ENCODE data around the gene ZNF324. TPM values are rescaled to one million over a fixed set of nuclear protein-coding genes. Genes with fewer than 3 reads are reported as not detected.

Gene ZNF324
- total RNA-seq, 4 donors from 2014 or later, result 12.9 to 21.8 (median 15.6) TPM

DNA sequence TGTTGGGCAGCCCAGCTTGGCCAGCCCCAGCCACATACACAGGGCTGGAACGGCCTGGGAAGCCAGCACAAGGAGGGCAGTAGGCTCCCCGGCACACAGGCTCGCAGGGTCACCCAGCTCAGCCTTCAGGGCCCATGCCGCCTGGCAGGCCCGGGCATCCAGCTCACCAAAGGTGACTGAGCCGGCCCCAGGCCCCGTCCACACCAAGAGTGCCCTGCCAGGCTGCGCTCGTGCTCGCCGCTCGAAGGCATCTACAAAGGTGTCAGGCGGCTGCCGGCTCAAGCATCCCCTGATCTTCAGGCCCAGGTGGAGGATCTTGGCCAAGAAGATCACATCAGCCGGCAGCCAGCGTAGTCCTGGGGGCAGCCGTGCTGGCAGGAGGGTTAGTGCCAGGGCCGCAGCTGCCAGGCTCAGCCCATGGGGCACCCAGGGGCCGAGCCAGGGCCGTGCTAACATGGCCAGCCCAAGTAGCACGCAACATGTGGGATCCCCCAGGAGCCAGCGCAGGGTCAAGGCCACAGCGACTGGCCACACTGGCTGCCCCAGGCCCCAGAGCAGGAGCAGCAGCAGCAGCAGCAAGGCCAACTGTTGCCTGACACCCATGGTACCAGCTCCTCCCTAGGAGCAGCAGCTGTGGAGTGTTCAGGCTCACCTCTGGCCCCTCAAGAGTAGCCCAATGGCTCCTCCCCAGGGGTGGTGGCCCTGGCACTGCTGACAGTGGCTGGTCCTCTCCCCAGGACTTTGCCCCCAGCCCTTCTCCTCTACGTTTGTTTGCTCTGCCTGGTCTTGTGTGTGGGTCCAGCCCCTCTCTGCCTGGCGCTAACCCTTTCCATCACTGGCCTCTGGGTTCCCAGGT, 44.7 kb downstream of the ZNF324 start, which contains the start of gene SLC27A5:
Gene SLC27A5 (minus strand): TSS at position 640 of the 856 bp plus-strand sequence. CDS start 37 bp downstream, at position 603.
- Histone ChIP-seq H3K36me3 (peaks cover 6 to 28% (median 18%) of the 10 kb centered on the region in 4 donors), H3K4me3 (no peak within 1 kb of the TSS), H3K27ac (replicated peaks in 1 of 4) (no peak within 1 kb of the TSS), H3K27me3 (no peaks in the 10 kb centered on the region), H3K4me1 (peaks cover 26 to 35% (median 34%) of the 10 kb centered on the region in 4 donors), H3K9me3 (no peaks in the 10 kb centered on the region)
- intact Hi-C loops (cut with DNase I), result no loop called here
- no peak for TF ChIP-seq POLR2A (IDR thresholded peaks at IDR 0.05; ENCODE audit: low read depth)
- TF ChIP-seq, protein P1, sequence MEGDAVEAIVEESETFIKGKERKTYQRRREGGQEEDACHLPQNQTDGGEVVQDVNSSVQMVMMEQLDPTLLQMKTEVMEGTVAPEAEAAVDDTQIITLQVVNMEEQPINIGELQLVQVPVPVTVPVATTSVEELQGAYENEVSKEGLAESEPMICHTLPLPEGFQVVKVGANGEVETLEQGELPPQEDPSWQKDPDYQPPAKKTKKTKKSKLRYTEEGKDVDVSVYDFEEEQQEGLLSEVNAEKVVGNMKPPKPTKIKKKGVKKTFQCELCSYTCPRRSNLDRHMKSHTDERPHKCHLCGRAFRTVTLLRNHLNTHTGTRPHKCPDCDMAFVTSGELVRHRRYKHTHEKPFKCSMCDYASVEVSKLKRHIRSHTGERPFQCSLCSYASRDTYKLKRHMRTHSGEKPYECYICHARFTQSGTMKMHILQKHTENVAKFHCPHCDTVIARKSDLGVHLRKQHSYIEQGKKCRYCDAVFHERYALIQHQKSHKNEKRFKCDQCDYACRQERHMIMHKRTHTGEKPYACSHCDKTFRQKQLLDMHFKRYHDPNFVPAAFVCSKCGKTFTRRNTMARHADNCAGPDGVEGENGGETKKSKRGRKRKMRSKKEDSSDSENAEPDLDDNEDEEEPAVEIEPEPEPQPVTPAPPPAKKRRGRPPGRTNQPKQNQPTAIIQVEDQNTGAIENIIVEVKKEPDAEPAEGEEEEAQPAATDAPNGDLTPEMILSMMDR (IDR thresholded peaks at IDR 0.05), result no peak
- TF ChIP-seq POLR2AphosphoS5 (IDR thresholded peaks at IDR 0.05), result no peak
- no peak for TF ChIP-seq EP300 (IDR thresholded peaks at IDR 0.05)
- WGBS, result 90% methylated on average over 9 of the region's 25 CpGs
- no peak for DNase-seq (ENCODE audit: extremely low spot score)

DNA sequence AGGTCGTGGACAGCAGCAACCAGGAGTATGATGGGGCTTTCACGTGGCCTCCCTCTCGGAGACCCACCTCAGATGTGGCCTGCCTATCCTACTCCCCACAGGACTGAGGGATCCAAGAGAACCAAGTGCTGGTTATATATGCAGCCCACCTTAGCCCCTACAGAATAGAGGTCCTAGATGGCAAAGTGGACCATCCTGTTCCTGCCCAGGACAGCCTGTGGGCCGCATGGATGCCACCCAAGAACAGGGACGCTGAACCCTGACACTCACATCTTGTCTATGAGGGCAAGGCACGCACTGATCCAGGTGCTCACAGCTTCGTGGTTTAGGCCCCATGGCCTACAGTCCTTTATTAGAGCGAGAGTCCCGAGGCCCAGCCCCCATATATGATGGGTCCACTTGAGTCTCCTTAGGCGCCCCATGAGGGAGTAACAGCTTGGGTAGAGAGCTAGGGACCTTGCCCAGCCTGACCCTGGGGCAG, 46.4 kb downstream of the ZNF324 start:
- WGBS, result 83% methylated on average over 9 of the region's 10 CpGs
- TF ChIP-seq, protein P1 (IDR thresholded peaks at IDR 0.05), result no peak
- no peak for TF ChIP-seq EP300 (IDR thresholded peaks at IDR 0.05)
- TF ChIP-seq POLR2AphosphoS5 (IDR thresholded peaks at IDR 0.05), result no peak
- no peak for TF ChIP-seq POLR2A (IDR thresholded peaks at IDR 0.05; ENCODE audit: low read depth)
- intact Hi-C loops (cut with DNase I), result no loop called here
- Histone ChIP-seq H3K27ac (replicated peaks in 1 of 4) (peak overlapping the region; percentile 69 to 79 (median 75)), H3K9me3 (no peaks in the 10 kb centered on the region), H3K4me3 (peak overlapping the region in 1 of 4 donors; percentile 45), H3K27me3 (no peaks in the 10 kb centered on the region), H3K4me1 (peaks cover 38 to 52% (median 50%) of the 10 kb centered on the region in 4 donors), H3K36me3 (peaks cover 15 to 36% (median 29%) of the 10 kb centered on the region in 4 donors)
- no peak for DNase-seq (ENCODE audit: extremely low spot score)

DNA sequence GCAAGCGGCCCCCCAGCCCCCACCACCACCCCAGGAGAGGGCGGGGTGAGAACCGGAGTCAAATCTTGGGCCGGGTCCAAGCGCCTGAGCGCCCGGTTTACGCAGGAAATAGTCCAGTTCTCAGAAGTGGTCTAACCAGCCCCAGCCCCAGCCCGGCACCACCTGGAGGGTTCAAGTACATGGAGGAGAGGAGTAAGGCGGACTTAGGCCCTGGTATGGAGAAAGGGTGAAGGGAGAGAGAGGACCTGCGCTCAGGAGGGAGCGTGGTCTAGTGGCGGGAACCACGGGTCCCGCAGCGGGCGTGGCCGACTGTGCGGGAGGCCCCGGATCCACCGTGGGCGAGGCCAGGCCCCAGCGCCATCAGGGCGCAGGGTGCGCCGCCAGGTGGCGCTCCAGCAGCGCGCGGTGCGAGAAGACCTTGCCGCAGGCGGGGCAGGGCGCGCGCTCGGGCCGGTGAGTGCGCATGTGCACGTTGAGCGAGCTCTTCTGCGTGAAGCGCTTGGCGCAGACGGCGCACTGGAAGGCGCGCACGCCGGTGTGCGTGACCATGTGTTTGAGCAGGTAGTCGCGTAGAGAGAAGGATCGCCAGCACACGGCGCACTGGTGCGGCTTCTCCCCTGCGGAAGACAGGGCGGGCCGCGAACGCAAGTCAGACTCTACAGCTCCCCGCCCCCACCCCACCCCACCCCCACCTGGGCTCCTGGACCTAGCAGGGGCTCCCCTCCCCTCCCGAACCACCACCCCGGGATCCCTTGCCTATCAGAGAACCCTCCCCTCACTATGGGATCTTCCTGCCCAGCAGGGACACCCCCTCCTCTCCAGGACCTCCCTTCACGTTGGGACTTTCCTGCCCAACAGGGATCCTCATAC, 47.0 kb downstream of the ZNF324 start:
- H3K4me1 ChIP-seq, result peaks cover 44 to 59% (median 57%) of the 10 kb centered on the region in 4 donors
- no peaks in the 10 kb centered on the region for H3K27me3 ChIP-seq
- peak overlapping the region; percentile 69 to 79 (median 75) for H3K27ac ChIP-seq (replicated peaks in 1 of 4)
- intact Hi-C loops (cut with DNase I), result no loop called here
- TF ChIP-seq POLR2AphosphoS5 (IDR thresholded peaks at IDR 0.05) (peak; percentile 69 to 90), EP300 (IDR thresholded peaks at IDR 0.05) (no peak), POLR2A (IDR thresholded peaks at IDR 0.05; ENCODE audit: low read depth) (no peak)
- TF ChIP-seq, protein P1 (IDR thresholded peaks at IDR 0.05), result peak in 2 of 3 experiments; percentile 95 to 96
- H3K9me3 ChIP-seq, result no peaks in the 10 kb centered on the region
- WGBS, result 27% methylated on average over 31 of the region's 66 CpGs
- H3K36me3 ChIP-seq, result peaks cover 15 to 36% (median 29%) of the 10 kb centered on the region in 4 donors
- H3K4me3 ChIP-seq, result peak overlapping the region; percentile 45 to 63 (median 50)
- no peak for DNase-seq (ENCODE audit: extremely low spot score)

DNA sequence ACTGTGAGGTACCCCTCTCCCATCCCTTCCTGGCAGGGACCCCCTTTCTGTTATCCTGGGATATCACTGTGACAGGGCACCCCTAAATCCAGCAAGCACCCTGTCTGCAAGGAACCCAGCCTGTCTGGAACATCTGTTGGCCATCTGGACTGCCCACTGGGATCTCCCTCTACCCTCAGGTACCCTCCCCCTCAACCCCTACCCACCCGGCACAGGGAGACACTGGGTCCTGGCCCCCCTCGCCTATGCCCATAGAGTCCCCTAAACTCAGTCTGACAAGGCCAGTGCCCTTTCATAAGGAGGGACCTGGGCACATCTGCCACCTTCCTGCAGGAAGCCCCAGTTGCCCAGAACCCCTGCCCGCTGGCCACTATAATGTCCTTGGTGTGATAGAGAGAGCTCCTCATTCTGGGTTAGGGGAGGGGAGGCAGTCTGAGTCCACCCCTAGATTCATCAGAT, 47.7 kb downstream of the ZNF324 start:
- no peaks in the 10 kb centered on the region for H3K9me3 ChIP-seq
- no peak for DNase-seq (ENCODE audit: extremely low spot score)
- peak overlapping the region; percentile 69 to 79 (median 75) for H3K27ac ChIP-seq (replicated peaks in 1 of 4)
- peaks cover 15 to 36% (median 29%) of the 10 kb centered on the region in 4 donors for H3K36me3 ChIP-seq
- H3K4me3 ChIP-seq, result peak overlapping the region; percentile 45 to 63 (median 50)
- TF ChIP-seq POLR2A (IDR thresholded peaks at IDR 0.05; ENCODE audit: low read depth) (no peak), EP300 (IDR thresholded peaks at IDR 0.05) (no peak), POLR2AphosphoS5 (IDR thresholded peaks at IDR 0.05) (no peak)
- TF ChIP-seq, protein P1 (IDR thresholded peaks at IDR 0.05), result no peak
- intact Hi-C loops (cut with DNase I), result no loop called here
- H3K27me3 ChIP-seq, result no peaks in the 10 kb centered on the region
- peaks cover 44 to 61% (median 59%) of the 10 kb centered on the region in 4 donors for H3K4me1 ChIP-seq
- 50% methylated on average over 2 of the region's 3 CpGs for WGBS

All from esophagus muscularis mucosa (tissue), 4 donors.